ENCODE data around the gene ANKS1B.

The ANKS1B gene

DNA sequence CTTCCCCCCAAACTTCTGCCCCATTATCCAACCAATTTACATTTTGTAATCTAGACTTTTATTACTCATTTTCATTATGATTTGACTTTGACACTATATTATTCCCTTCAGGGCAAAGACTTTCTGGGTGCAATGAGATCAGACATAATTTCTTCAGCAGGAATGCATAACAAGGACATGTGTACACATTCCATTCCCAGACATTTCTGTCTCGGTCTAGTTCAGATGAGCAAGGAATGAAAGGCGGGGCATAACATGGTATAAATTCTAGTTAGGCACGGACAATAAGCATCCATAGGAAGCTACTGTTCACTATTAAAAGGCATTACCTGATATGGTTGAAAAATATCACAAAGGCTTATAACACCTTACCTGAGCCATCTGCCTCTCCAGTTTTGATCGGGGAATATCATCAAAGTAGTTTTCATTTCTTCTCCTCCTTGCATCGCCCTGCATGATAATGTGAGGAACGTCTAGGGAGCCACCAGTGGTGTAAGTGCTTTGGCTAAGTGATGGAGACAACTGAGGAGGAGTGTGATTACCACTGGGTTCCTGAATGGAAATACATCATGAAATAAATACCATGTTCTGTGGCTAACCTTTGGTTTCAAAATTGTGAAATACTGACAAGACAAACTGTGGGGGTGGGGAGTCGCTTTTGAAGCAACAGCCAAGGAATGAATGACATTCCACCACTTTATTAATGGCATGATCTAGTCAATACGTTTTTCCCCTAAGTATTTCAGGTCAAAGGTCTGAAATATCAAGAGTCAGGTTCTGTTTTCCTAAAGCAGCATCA, 1155.7 kb downstream of the ANKS1B start:
- no peak for DNase-seq

DNA sequence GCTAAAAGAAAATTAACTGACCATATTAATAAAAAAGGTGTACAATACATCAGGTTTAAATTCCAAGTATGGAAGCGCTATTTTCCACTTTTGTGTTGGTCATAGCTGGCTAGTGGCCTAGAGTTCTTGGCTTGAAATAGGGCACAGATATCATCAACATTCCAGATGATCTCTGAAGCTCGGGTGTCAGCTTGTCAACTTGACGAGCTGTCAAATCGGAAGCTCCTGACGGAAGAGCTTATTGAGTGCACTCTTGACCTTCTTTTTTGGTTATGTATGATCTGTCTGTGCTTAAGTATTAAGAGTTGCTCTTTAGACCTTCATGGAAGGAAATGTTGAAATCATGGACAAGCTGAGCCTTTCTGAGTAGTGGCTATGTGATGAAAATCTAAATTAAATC, 1161.7 kb downstream of the ANKS1B start:
- DNase-seq, result no peak

DNA sequence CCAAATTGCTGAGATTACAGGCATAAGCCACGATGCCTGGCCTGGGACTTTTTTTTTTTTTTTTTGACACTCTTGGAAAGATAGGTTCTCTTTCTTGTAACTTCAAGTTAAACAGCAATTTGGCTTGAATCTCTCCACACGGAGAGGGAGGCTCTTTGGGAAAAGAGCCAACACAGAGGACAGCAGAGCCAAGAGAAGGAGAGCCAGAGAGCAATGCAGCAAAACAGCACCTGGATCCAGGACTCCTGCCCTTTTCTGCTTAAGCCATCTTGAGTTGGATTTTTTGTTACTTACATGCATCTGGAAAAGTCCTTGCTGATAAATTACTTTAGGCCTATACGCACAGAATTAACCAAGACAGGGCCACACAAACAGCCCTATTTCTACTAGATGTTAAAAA, 1162.9 kb downstream of the ANKS1B start:
- DNase-seq, result no peak

DNA sequence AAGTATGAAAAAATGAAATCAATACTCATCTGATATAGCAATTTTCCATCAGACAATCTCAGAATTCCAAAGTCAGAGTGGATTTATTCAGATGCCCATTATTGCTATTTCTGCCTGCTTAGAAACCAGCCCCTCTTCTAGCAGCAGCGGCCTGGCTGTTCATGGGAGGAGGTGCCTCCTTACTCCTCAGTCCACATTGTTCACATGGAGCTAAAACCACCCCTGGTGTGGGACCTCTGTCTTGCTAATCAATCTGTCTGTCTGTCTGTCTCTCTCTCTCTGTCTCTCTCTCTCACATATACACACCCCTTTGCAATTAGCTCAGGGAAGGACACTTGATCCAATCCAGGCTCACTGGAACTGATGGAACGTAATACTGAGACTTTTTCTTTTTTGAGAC, 1163.5 kb downstream of the ANKS1B start:
- no peak for DNase-seq

DNA sequence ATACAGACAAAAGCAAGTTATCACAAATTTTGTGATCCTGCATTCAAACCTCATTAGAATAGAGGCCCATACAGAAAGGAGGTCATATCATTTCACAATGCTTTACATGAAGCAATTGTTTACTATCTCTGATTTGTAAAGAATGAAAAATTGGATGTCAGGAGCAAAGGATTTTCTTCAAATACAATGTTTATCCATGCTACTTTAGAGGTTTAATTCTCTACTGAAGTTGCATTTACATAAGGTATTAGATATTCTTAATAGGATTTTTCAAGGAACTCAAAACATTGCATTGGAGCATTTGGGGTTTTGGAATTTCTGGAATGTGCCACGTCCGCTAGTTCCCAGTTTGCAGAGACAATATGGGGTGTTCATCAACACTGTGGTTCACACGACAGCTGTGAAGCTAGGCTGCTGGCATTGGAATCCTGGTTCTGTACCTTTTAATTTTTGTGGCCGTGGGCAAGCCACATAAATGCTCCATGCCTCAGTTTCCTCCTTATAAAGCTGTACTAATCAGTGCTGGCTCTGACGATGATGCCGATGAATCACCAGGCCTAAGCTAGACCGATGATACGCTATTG, 1164.8 kb downstream of the ANKS1B start:
- DNase-seq, result no peak

DNA sequence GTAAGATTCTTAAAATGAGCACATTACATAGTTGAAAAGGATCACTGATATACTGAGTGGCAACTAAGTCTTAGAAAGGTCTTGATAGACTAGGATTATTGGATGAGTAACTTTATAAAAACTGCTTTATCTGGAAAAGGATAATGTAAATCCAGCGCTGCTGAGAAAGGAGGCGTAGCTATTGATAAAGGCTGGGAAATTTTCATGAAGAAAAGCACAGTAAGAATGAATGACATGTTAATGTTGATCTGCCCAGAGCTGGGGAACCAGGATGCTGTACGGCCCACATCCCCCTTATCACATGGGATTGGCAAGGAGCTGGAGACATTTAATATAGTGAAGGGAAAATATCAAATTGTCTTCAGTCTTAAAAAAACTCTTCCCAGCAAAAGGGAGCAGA, 1165.7 kb downstream of the ANKS1B start:
- no peak for DNase-seq

DNA sequence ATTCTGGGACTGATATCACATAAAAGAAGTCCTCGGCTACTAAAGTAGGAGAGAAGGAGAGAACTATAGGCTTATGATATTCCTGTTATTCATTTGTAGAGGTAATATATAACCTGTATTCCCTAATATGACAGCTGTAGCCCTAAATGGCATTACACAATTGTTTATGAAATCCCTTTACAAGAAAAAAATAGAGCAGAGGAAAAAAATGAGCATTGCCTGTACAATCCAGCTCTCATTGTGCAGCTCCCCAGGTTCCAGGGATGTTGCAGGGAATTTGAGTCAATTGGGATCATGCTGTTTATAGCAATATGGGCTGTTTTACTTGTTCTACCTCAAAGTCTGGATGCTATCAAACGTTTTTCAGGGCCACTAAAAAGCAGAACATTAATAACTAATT, 1166.5 kb downstream of the ANKS1B start:
- no peak for DNase-seq

DNA sequence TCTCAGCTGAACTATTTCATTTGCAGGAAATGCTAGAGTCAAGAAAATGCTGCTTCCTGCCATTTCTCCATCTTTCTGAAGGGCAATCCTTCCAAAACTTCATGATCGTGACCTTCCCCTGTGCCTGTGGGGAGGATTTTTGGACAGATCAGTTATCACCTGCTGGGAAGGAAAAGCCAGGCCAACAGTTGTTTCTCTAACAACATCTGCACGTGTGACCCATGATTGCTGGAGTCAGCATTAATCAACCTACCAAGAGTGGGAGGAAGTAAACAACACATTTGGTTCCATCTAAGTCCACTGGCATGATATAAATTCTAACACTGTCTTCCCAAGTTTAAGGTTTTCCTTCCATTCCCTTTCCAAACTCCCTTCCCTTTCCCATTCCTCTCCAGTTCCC, 1167.0 kb downstream of the ANKS1B start:
- DNase-seq, result no peak

DNA sequence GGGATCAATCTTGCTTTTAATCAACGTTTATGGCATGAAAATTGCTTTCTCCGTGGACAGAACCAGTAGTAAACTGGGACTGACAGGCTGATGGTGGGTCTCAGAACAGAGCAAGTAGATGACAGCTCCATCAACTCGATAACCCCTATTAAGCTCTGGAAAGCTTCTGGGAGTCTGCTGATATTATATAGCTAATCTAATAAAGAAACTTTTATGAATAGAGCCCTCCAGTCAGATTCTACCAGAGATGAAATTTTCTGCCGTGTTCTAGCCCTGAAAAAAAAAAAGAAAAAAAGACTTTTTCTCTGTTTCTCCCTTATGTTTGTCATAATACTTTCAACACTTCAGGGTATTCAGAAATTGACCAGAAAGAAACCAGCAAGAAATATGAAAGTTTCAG, 1168.0 kb downstream of the ANKS1B start:
- DNase-seq, result no peak

DNA sequence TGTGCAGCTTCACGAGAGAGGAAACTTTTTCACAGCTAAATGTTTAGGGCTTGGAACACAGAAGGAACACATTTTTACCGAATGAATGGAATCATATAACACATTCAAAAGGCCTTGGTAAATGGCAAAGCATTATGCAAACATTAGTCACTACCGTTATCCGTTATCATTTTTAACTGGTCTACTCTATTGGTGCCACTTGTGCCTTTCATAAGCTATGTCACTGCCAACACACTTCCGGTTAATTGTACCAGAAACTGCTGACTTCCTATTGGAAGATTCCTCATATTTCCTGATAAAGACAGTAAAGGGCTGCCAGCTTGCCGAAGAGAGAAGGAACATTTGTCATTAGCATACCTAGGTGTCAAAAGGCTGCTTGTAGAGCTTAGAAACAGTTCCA, 1170.5 kb downstream of the ANKS1B start:
- no peak for DNase-seq

DNA sequence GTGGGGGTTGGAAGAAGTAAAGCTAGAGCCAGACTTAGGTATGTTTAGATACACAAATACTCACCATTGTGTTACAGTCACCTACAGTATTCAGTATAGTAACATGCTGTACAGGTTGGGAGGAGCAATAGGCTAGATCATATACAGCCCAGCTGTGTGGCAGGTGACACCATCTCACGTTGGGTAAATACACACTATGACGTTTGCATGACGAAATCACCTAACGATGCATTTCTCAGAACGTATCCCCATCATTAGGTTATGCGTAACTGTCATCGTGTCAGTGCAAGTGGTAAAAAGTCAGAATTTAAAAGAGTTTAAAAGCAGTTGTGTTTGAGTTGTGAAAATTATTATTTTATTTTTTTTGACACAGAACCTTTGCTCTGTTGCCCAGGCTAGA, 1172.5 kb downstream of the ANKS1B start:
- DNase-seq, result no peak

DNA sequence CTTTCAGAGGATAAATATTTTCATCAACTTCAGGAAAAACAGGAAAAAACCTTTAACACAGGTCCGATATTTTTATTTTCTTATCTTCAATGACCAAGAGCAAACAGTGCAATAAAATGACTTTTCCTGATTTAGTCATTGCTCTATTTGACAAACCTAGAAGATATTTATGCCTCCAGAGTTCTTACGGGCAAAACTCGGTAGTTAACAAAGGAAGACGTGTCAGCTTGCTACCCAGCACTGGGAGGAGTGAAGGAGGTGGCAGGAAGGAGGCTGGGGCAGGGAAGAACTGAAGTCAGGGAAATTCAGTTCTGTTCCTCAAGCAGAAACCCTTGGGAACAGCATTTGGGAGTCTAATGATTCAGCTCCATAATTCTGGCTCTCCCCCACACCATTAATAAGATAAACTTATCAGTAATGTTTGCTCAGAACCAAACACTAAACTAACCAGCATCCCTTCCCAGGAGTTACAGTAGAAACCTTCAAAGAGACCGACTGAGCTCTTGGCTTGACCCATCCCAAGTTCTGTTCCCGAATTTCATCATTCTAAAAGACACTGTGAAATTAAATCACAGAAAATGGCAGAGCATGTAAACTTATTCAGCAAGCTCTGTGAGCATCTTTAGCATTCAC, 1176.4 kb downstream of the ANKS1B start:
- DNase-seq, result no peak

DNA sequence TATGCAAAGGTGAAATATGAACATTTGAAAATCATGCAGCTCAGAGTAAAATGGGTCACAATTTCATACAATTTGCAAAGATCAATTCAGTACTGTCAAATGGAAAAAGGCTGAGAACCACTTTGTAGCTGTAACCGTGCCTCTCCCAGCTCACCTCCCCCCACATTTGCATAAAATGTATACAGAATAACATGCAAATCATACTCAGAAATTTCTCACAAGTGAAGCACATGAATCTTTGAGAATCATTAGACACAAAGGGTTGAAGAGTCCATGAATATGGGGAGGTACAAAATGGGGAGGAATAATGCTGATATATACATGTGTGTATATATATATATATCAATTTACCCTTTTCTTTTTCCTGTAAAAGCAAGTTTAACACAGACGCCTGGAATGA, 1177.5 kb downstream of the ANKS1B start:
- DNase-seq, result no peak

DNA sequence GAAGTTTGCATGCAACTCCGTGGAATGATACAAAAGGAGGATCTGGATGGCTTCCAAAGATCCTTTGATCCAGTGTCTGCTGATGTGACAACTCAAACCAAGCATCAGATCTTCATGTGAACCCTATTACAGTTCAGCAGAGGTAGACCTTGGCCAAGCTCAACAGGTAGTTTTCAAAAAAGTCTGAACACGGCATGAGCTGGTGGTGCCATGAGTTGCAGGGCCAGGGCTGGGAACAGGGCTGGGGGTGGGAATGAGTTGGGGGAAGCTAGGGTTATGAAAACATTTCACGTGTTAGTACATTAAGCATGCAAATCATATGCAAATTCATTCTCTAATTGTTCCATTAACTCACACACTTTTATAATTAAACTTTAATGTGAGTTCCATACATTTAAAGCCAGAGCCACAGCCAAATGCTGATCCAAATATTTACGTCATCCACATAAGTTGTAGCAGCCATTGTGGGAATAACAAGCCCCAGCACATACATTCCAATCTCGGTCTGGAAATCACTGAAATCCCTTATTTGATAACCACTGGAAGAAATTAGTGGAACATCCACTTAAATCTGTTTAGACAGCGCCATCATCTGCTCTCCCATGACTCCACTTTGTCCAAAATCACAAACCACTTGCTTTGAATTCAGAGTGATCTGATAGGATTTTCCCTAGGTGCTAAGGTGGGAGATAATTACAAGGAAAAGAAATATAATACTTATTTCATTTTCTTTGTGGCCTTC, 1181.1 kb downstream of the ANKS1B start:
- no peak for DNase-seq

DNA sequence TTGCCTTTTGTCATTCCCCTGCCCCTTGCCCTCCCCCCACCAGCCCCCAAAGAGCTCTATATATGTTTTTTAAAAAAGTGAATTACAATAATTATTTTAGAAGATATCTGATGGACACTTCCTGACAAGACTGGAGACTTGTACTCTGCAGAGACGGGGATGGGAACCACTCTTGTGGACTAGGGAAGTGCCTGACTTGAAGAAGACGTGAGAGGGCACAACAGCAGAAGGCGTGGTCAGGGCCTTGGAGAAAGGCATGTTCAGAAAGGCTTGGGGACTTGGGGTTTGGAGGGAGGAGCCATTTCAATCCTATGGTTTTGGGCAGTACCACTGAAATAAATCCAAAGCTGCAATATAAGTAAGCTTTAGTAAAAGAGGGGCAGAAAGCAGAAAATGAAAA, 1184.9 kb downstream of the ANKS1B start:
- no peak for DNase-seq

DNA sequence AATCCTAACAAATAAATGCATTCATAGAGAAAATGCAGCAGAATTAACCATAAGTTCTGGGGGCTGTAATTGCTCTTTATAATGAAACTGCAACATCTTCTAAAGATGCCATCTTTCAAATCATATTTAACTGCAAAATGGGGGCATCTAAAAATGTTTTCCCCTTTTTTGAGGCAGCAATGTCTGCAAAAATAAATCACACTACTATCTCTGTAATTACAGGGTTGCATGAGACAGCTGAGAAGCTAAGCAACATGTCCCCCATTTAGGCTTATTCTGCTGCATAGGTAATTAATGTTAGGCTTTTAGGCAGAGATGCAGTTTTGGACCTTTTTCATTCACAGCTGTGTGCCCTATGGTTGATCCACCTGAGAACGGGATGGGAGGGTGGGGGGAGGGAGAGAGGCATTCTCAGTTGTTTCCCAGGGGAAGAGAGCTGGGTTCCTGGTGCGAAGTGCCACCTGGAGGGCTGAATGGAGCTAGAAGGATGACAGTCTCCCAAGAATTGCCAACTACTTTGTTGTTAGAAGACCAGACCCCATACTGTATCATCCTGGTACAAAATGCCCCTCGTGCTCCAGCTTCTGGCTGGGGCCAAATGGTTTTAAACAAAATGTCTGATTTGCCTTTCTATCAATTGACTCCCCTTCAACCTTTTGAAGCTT, 1185.5 kb downstream of the ANKS1B start:
- DNase-seq, result no peak

DNA sequence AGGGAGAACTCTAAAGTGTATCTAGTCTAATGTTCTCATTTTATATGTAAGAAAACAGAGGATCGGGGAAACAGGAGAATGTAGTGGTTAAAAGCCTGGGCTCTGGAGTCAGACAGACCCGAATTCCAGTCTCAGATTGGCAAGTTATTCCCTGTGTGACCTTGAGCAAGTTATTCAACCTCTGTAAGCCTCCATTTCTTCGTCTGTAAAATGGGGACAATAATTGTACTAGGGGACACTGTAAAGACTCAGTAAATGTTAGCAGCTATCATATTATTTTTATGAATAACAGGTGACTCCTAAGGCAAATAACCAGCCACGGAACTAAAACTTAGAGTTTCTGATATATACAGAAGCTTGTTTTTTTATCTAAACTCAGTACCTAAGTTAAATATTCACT, 1187.5 kb downstream of the ANKS1B start:
- no peak for DNase-seq

DNA sequence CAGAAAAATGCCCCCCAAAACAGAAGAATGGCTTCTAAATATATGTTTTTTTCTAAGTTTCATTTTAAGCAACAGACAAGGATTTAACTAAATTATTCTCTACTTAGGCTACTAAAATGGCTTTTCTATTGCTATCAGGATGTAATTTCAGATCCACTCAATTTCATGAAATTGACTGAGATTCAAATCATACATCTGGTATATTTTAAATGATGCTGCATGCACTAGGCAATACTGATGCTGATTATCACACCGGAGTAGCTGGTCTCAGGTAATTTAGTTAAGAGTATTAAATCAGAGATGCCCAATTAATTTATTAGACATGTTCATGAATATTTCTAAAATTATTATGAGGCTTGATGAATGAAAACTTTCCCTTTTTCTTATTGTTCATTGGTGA, 1188.0 kb downstream of the ANKS1B start:
- no peak for DNase-seq

DNA sequence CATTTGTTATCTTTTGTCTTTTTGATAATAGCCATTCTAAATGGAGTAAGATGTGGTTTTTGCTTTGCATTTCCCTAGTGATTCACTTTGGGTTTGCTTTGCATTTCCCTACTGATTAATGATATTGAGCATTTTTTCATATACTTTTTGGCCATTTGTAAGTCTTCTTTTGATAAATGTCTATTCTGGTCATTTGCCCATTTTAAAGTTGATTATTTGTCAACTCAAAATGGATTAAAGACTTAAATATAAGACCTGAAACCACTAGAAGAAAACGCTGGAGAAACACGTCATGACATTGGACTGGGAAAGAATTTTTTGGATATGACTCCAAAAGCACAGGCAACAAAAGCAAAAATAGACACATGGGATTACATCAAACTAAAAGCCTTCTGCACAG, 1191.6 kb downstream of the ANKS1B start:
- DNase-seq, result no peak

DNA sequence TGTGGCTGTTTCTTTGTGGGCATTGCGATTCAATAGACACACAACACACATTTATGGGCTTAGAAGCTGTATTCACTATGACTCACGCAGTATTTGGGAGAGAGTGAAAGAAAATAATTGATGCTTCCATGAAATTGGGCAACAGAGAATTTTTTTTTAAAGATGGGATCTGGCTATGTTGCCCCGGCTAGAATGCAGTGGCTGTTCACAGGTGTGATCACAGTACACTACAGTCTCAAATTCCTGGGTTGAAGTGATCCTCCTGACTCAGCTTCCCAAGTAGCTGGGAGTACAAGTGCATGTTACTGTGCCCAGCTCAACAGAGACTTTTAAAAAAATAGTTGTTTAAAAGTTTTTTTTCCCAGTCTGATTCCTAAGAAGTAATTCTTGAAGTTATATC, 1193.3 kb downstream of the ANKS1B start:
- no peak for DNase-seq

DNA sequence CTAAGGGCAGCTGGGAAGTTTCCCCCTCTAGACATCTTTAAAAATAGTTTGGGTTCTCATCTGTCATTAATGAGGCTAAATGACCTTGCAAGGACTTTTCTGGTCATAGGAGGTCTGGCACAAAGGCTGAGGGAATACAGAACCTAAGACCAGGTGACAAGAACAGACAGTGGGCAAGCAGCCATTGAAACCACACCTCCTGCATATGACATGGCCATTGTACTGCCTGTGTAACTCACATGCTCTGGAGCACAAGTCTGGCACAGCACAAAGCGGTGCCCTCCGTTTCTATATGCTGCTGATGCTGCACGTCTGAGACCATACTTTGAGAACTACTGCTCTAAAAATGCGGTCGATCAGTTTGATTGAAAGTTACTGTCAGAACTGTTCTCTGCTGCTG, 1196.3 kb downstream of the ANKS1B start:
- no peak for DNase-seq

DNA sequence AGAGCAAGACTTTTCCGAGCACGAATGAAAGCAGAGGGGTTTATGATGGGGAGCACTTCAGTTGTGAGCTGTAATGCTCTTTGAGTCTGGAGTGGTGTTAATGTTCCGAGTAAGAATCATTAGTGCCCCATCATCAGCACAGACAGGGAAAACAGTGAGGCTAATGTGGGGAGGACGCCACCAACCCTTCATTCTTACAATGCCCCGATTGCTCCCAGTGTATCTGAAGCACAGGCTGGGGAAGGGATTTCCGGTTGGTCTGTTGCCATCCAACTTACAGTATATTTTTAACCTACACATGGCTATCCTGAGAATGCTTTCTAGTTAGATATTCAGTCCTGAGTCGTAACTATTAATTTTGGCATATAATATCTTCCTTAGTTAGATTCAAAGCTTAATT, 1198.1 kb downstream of the ANKS1B start:
- DNase-seq, result no peak

DNA sequence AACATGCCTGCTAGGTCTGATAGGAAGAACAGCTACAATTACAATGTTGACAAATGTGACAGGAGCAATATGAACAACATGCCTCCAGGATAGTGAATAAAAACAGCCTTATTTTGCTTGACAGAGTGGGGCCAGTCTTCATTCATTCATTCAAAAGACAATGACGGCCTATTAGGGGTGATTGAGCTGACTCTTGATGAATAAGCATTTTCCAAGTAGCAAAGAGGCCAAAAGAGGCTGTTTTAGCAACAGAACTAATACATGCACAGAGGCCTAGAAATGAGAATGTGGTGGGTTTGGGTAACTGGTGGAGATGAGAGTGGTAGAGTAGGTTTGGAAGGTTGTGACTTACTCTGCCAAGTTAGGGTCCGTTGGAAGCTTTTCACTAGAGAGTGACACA, 1201.3 kb downstream of the ANKS1B start:
- no peak for DNase-seq
